Activated CD8-positive, alpha-beta memory T cell treated with anti-CD3 and anti-CD28 coated beads for 1 hour (primary cell): ENCODE measurements around the gene CLEC4E.
"Not testable (repeated sequence)": the region's sequence is repeated elsewhere in the genome, so short reads cannot be mapped to it uniquely, and the experiment has no call there.

Source experiments
- DNase-seq, 2 donors: peaks; one replicate each; pipeline ENCODE4 v3.0.0-alpha.2; 2020; ENCODE audit warnings: low read depth in 1 of 2; ENCODE audit errors: extremely low read depth in 1 of 2

CLEC4E gene

GRCh38 chr12:8540831-8541230, at the start of gene CLEC4E:
Gene CLEC4E, minus strand, starts transcription at chr12:8540905. Its CDS starts 108 bp downstream, at chr12:8540797.
- DNase-seq, result not testable (repeated sequence)

- DNase-seq, result no peak
These were observed 49.0 kb upstream of the CLEC4E start for GRCh38 chr12:8589679-8590078.

GRCh38 chr12:8584478-8584877, 43.8 kb upstream of the CLEC4E start:
- not testable (repeated sequence) for DNase-seq

DNA sequence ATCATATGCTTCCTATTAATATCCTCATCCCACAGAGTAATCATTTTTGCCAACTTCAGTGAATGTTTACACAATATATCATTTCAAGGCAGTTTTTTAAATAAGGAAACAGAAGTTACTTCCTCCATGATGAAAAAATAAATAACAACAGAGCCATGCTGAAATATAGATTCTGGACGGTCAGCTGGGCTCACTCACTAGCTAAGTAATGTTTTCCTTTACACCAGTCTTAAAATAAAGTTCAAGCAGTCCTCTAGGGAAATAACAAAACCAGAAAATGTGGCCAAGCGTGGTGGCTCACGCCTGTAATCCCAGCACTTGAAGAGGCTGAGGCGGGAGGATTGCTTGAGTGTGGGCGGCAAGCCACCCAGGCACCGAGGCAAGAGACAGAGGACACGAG, 43.3 kb upstream of the CLEC4E start:
- DNase-seq, result no peak

- DNase-seq, result no peak
These were observed 40.5 kb upstream of the CLEC4E start for GRCh38 chr12:8581098-8581784.

GRCh38 chr12:8577879-8578278, 37.2 kb upstream of the CLEC4E start:
- DNase-seq, result no peak

DNA sequence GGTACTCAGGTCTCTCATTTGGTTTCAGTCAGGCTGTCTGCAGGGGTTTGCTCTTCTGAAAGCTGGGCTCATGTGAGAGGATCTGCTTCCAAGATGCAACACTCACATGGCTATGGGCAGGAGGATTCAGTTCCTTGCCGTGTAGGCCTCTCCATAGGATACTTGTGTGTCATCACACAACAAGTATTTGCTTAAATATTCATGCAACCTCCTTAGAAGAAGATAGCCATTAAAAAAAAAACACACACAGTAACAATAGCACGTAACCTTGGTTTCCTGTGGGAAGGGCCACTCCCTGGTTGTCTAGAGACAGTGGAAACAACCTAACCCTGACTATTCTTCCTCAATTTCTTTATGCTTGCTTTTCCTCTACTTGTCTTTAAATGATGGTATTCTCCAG, 31.8 kb upstream of the CLEC4E start:
- no peak for DNase-seq

- DNase-seq, result no peak
These were observed 25.8 kb upstream of the CLEC4E start for GRCh38 chr12:8566525-8566924.

- not testable (repeated sequence) for DNase-seq
These were observed 25.3 kb upstream of the CLEC4E start for GRCh38 chr12:8566052-8566451.

GRCh38 chr12:8564656-8565055, 24.0 kb upstream of the CLEC4E start:
- no peak for DNase-seq

GRCh38 chr12:8563356-8563755, 22.7 kb upstream of the CLEC4E start:
- no peak for DNase-seq

GRCh38 chr12:8562310-8562709, 21.6 kb upstream of the CLEC4E start:
- no peak for DNase-seq

- no peak for DNase-seq
These were observed 20.3 kb upstream of the CLEC4E start for GRCh38 chr12:8561011-8561410.

DNA sequence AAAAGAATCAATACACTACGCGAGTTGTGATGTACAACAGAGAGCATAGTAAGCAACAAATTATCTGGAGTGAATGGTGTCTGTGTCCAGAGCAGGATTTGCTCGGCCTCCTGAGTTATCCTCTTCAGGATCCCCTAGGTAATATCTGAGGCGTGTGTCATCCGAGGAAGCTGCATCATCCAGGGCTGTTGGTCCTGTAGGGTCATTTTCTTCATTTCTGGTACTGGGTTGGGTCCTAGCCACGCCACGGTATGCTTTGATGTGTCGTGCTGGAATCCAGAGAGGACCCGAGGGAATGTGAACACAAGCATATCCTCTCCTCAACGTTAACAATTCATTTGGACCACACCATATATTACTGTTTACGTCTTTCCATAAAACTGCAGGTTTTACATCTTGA, 19.0 kb upstream of the CLEC4E start:
- DNase-seq, result no peak

GRCh38 chr12:8556531-8557097, 15.9 kb upstream of the CLEC4E start:
- no peak for DNase-seq

DNA sequence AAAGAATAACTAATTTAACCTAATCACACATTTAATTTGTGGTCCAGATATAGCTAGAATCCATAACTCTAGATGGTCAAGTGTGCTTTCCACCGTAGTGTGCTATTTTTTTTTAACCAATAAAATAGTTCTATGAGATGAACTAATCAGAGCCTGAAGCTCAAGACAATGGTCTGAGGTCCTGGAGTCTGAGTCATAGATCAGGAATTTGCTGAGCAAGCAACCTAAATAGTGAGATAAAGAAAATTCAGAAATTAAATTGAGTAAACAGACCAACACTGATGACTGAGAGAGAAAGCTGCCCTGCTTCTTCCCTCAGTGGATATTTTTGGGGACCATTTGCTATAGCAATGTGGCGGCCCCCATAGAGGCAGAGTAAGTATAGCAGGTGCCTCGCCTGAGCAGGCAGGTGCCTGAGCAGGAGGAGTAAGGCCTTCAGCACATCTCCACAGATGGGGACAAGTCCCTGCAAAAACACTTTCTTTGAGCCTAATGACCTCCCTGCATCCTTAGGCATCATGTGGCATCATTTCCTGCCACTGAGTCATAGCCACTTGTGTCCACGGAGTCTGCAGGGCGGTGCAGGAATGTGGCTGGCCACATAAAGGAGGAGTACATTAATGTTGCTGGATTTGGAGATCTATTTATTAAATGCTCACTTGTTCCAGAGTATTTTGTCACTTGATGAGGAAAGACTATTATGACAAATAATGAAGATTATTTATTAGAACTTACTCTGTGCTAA, 13.9 kb upstream of the CLEC4E start:
- DNase-seq, result no peak

DNA sequence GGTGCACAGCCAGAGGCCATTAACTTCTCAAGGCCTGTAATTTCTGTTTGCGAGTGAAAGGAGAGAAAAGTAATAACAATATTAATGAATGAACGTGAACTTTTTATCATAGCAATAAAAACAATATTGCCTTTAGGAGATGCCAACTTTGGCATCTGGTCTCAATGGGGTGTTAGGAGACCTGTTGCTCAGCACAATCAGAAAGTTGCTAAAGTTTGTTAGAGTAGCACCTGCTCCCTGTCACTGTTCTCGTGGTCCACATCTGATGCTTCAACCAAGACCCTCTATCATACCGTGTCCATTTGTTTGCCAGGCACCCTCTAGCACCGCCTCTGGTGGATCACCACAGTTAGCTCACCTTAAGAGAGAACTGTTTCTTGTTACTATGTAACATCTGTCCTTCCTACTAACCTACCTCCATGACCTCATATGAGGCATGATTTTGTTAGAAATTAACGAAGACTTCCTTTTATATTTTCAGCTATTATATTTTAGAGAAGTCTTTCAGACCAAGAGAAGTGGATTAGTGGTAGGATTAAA, 12.5 kb upstream of the CLEC4E start:
- DNase-seq, result no peak

DNA sequence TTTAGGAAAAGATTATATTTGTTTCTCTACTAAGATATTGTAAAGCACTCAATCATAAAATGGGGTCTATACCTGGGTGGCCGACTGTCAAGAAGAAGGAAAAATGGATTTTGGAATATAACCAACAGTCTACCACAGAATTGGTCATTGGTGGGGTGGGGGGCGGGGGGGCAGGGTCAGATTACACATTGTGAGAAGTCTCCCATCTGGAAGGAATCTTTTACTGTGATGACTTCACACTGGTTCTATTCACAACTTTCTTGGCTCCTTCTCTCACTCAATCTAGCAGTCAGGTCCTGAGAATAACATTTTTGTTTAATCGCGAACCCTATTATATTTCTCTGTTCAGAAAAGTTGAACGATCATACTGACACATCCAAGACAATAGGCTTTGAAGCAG, 8.7 kb upstream of the CLEC4E start:
- DNase-seq, result no peak

DNA sequence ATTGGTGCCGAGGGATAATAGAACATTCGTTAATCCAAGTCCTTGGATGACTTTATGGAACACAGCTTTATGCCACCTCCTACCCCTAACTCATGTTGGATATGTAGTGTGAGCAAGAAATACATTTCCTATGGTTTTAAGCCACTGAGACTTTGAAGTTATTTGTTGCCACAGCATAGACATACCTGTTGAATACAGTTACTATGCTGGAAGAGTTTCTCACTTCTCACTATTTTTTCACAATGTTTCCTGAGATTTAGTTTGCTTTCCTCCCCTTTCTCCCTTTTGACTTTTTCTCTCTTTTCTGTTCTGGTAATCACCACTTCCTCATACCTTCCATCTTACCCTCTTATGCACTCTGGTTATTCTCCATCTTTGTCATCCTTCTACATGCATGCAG, 7.5 kb upstream of the CLEC4E start:
- DNase-seq, result no peak

- DNase-seq, result no peak
These were observed 6.9 kb upstream of the CLEC4E start for GRCh38 chr12:8547645-8548044.

GRCh38 chr12:8546591-8546990, 5.9 kb upstream of the CLEC4E start:
- DNase-seq, result no peak

DNA sequence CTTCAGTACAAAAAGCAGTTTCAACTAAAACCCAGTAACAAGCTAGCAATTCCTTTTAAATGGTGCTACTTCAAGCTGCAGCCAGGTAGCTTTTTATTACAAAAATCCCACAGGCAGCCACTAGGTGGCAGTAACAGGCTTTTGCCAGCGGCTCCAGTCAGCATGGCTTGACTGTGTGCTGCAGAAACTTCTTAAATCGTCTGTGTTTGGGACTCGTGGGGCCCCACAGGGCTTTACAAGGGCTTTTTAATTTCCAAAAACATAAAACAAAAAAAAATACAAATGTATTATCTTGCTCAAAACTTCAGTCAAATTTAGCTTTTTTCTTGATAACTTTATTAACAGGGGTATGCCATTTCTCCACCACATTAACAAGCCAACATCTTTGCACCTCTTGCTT, 3.6 kb upstream of the CLEC4E start:
- DNase-seq, result peak; percentile 32 to 58
